ENCODE data around the gene GRB10. TPM values are rescaled to one million over a fixed set of nuclear protein-coding genes. Genes with fewer than 3 reads are reported as not detected.

The GRB10 gene
- total and polyA plus RNA-seq, 4 donors: 11.6 to 68.6 (median 41.0) TPM

DNA sequence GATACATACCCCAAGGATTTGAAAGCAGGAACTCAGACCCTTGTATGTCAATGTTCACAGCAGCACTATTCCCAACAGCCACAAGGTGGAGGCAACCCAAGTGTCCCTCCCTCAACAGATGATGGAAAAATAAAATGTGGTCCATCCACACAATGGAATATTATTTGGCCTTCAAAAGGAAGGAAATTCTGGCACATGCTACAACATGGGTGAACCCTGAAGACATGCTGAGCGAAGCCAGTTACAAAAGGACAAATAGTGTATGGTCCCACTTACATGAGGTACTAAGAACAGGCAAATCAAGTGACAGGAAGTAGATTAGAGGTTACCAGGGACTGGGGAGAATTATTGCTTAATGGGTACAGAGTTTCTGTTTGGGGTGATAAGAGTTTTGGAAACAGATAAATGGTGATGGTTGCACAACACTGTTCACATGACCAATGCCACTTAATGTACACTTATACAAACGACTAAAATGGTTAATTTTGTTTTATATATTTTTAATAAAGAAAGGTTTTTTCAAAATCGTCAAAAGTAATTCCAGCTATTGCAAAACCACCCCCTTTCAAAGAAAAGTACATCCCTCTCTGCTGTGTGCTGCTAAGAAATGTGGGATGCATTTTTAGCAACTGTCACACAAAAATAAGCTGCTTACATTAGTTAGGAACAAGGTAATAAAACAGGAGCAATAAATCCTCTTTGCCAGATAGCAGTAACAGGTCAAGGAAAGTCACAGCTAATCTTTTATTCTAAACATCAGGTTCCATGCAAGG is 85.7 kb downstream of the GRB10 start:
- peaks cover 0 to 1% (median 0%) of the 10 kb centered on the region in 4 donors for H3K9me3 ChIP-seq (ENCODE audit: control insufficient read depth in 4 of 4, insufficient read depth in 3 of 4, low read length in 3 of 4)
- peaks cover 2 to 5% (median 4%) of the 10 kb centered on the region in 4 donors for H3K36me3 ChIP-seq (ENCODE audit: control insufficient read depth in 4 of 4, insufficient read depth in 4 of 4, low read length in 4 of 4)
- peaks cover 0 to 26% (median 12%) of the 10 kb centered on the region in 5 donors for H3K4me1 ChIP-seq (ENCODE audit: control insufficient read depth in 5 of 5, insufficient read depth in 5 of 5, low read length in 5 of 5)
- TF ChIP-seq, protein P1, sequence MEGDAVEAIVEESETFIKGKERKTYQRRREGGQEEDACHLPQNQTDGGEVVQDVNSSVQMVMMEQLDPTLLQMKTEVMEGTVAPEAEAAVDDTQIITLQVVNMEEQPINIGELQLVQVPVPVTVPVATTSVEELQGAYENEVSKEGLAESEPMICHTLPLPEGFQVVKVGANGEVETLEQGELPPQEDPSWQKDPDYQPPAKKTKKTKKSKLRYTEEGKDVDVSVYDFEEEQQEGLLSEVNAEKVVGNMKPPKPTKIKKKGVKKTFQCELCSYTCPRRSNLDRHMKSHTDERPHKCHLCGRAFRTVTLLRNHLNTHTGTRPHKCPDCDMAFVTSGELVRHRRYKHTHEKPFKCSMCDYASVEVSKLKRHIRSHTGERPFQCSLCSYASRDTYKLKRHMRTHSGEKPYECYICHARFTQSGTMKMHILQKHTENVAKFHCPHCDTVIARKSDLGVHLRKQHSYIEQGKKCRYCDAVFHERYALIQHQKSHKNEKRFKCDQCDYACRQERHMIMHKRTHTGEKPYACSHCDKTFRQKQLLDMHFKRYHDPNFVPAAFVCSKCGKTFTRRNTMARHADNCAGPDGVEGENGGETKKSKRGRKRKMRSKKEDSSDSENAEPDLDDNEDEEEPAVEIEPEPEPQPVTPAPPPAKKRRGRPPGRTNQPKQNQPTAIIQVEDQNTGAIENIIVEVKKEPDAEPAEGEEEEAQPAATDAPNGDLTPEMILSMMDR (IDR thresholded peaks at IDR 0.05; ENCODE audit: control extremely low read depth, extremely low read depth): no peak
- DNase-seq: peak in 1 of 3 donors; percentile 31
- H3K27me3 ChIP-seq (ENCODE audit: control insufficient read depth in 3 of 3, insufficient read depth in 3 of 3, low read length in 2 of 3): no peaks in the 10 kb centered on the region
- H3K9ac ChIP-seq (ENCODE audit: insufficient read depth in 1 of 2, low read length in 2 of 2): no peak overlapping the region
- no peak for ATAC-seq (ENCODE audit: insufficient read depth, low FRiP score)
- no peak overlapping the region for H3K27ac ChIP-seq (ENCODE audit: low read depth in 1 of 2, low read length in 1 of 2)
- H3K4me3 ChIP-seq: no peak overlapping the region
- 26 to 50% methylated on average over 3 of the region's 3 CpGs for WGBS, 2 donors

DNA sequence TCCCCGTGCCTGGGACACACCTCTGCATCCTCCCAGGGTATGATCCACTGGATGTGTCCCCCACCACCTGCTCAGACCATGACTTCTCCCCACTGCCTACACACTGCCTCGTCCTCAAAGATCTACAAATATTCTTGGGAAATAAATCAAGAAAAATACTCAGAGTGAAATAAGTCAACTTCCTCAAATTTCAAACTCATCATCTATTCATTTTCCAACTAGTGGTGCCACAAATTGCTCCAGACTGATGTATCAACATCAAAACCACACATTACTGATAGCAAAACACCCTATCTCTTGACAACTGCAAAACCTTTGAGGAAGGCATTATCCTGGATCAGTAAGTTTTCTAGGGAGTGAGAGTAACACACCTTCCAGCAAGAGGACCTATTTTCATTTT is 87.7 kb downstream of the GRB10 start:
- H3K27me3 ChIP-seq (ENCODE audit: control insufficient read depth in 3 of 3, insufficient read depth in 3 of 3, low read length in 2 of 3): no peaks in the 10 kb centered on the region
- no peaks in the 10 kb centered on the region for H3K9me3 ChIP-seq (ENCODE audit: control insufficient read depth in 4 of 4, insufficient read depth in 3 of 4, low read length in 3 of 4)
- no peak overlapping the region for H3K9ac ChIP-seq (ENCODE audit: insufficient read depth in 1 of 2, low read length in 2 of 2)
- DNase-seq: no peak
- no peak overlapping the region for H3K27ac ChIP-seq (ENCODE audit: low read depth in 1 of 2, low read length in 1 of 2)
- ATAC-seq (ENCODE audit: insufficient read depth, low FRiP score): no peak
- TF ChIP-seq, protein P1 (IDR thresholded peaks at IDR 0.05; ENCODE audit: control extremely low read depth, extremely low read depth): no peak
- H3K36me3 ChIP-seq (ENCODE audit: control insufficient read depth in 4 of 4, insufficient read depth in 4 of 4, low read length in 4 of 4): peaks cover 0 to 5% (median 2%) of the 10 kb centered on the region in 4 donors
- no peak overlapping the region for H3K4me3 ChIP-seq
- WGBS, 2 donors: 65 to 68% methylated on average over 2 of the region's 2 CpGs
- peaks cover 0 to 26% (median 11%) of the 10 kb centered on the region in 5 donors for H3K4me1 ChIP-seq (ENCODE audit: control insufficient read depth in 5 of 5, insufficient read depth in 5 of 5, low read length in 5 of 5)

DNA sequence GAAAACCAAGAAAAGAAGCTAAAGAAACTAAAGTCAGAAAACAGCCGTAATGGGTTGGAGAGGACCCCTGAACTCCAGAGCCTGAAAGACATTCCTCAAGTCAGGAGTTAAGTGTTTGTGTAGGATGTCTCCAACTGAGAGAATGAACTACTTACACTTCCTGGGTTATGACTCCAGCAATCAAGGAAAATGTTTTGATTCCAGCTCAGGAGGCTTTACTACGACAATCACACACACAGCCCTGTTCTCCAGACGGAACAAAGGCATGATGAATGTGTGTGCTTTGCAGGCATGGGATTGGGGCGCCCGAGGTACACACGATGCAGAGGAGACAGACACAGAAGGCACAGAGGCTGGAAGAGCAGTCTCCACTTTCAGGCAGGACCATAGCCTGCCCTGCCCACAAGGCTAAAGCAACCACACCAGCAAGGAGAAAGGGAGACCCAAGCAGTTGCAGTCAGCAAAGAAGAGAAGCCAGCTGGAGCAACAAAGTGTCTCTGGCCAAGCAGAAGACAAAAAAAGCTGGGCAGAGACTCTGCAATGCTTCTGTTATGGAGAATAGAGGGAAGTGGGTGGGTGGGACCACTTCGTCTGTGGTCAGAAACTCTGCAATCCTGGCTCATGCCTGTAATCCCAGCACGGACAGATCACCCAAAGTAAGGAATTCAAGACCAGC is 89.1 kb downstream of the GRB10 start:
- WGBS, 2 donors: 62 to 65% methylated on average over 8 of the region's 8 CpGs
- no peak overlapping the region for H3K9ac ChIP-seq (ENCODE audit: insufficient read depth in 1 of 2, low read length in 2 of 2)
- no peak for ATAC-seq (ENCODE audit: insufficient read depth, low FRiP score)
- no peak overlapping the region for H3K27ac ChIP-seq (ENCODE audit: low read depth in 1 of 2, low read length in 1 of 2)
- DNase-seq: peak in 1 of 3 donors; percentile 23
- peaks cover 0 to 22% (median 12%) of the 10 kb centered on the region in 5 donors for H3K4me1 ChIP-seq (ENCODE audit: control insufficient read depth in 5 of 5, insufficient read depth in 5 of 5, low read length in 5 of 5)
- H3K9me3 ChIP-seq (ENCODE audit: control insufficient read depth in 4 of 4, insufficient read depth in 3 of 4, low read length in 3 of 4): no peaks in the 10 kb centered on the region
- H3K36me3 ChIP-seq (ENCODE audit: control insufficient read depth in 4 of 4, insufficient read depth in 4 of 4, low read length in 4 of 4): peaks cover 4 to 9% (median 5%) of the 10 kb centered on the region in 4 donors
- H3K4me3 ChIP-seq: no peak overlapping the region
- TF ChIP-seq, protein P1 (IDR thresholded peaks at IDR 0.05; ENCODE audit: control extremely low read depth, extremely low read depth): no peak
- no peaks in the 10 kb centered on the region for H3K27me3 ChIP-seq (ENCODE audit: control insufficient read depth in 3 of 3, insufficient read depth in 3 of 3, low read length in 2 of 3)

All from lung (tissue), 12 donors.